NT2/D1 (cell line): ENCODE data around the gene HYOU1.

Source experiments
- SUZ12 ChIP-seq: IDR thresholded peaks from 2 replicates; pipeline ENCODE4 v1.6.1; 2011; ENCODE audit not compliant: insufficient read length, insufficient read depth; ENCODE audit errors: extremely low read depth
- YY1 ChIP-seq: IDR thresholded peaks from 2 replicates; pipeline ENCODE4 v1.6.1; 2011; ENCODE audit not compliant: insufficient read length, insufficient read depth
- ZNF274 ChIP-seq: IDR thresholded peaks from 2 replicates; pipeline ENCODE4 v1.6.1; 2011; ENCODE audit warnings: mild to moderate bottlenecking, low read depth, low read length

- TF ChIP-seq YY1 (no peak), SUZ12 (no peak), ZNF274 (no peak)
These were observed 29.3 kb downstream of the HYOU1 start for GRCh38 chr11:119027561-119028345.
